Smooth muscle cell of the coronary artery (primary cell): ENCODE data around the gene RNF224. TPM values are rescaled to one million over a fixed set of nuclear protein-coding genes. Genes with fewer than 3 reads are reported as not detected.

Experiments
- total RNA-seq: library from RNA; depleted of rRNA; stranded (reverse); fragments of >200 nt; gene quantifications from 2 replicates; pipeline ENCODE4 v1.2.3, GENCODE V29; 2014; ENCODE audit warnings: low replicate concordance

RNF224 gene
- total RNA-seq, 1 donor from 2014 or later: under 0.01 TPM

Other genes with a start within 250 kb of the RNF224 start
- 1.1 and 33.0 TPM in 2 replicates for gene PTGDS, start 250.0 kb upstream of the RNF224 start, total RNA-seq
- gene LCNL1, start 244.5 kb upstream of the RNF224 start, total RNA-seq: 0.15 and 6.1 TPM in 2 replicates
- gene PAXX, start 235.1 kb upstream of the RNF224 start, total RNA-seq: 4.6 and 11.6 TPM in 2 replicates
- 1.3 and 4.6 TPM in 2 replicates for gene CLIC3, start 230.9 kb upstream of the RNF224 start, total RNA-seq
- gene ABCA2, start 199.3 kb upstream of the RNF224 start, total RNA-seq: 13.4 and 39.3 TPM in 2 replicates
- not detected in 2 replicates for gene FUT7, start 195.4 kb upstream of the RNF224 start, total RNA-seq
- gene NPDC1, start 181.3 kb upstream of the RNF224 start, total RNA-seq: 9.5 and 11.6 TPM in 2 replicates
- gene ENTPD2, start 173.4 kb upstream of the RNF224 start, total RNA-seq: not detected in 2 replicates
- under 0.01 and 2.2 TPM in 2 replicates for gene SAPCD2, start 156.9 kb upstream of the RNF224 start, total RNA-seq
- gene UAP1L1, start 150.0 kb upstream of the RNF224 start, total RNA-seq: 12.3 and 12.9 TPM in 2 replicates
- 69.0 and 76.6 TPM in 2 replicates for gene MAN1B1, start 140.5 kb upstream of the RNF224 start, total RNA-seq
- 93.0 and 99.2 TPM in 2 replicates for gene DPP7, start 112.8 kb upstream of the RNF224 start, total RNA-seq
- gene GRIN1, start 88.3 kb upstream of the RNF224 start, total RNA-seq: under 0.01 TPM in 1 of 2 replicates, not detected in the other
- not detected in 2 replicates for gene LRRC26, start 57.5 kb upstream of the RNF224 start, total RNA-seq
- gene TMEM210, start 55.4 kb upstream of the RNF224 start, total RNA-seq: not detected in 2 replicates
- gene ANAPC2, start 38.9 kb upstream of the RNF224 start, total RNA-seq: 20.3 and 24.0 TPM in 2 replicates
- 52.3 and 82.1 TPM in 2 replicates for gene SSNA1, start 38.8 kb upstream of the RNF224 start, total RNA-seq
- gene TPRN, start 26.8 kb upstream of the RNF224 start, total RNA-seq: 1.5 and 4.6 TPM in 2 replicates
- 23.2 and 25.3 TPM in 2 replicates for gene TMEM203, start 21.9 kb upstream of the RNF224 start, total RNA-seq
- 1.6 and 3.2 TPM in 2 replicates for gene NDOR1, start 21.8 kb upstream of the RNF224 start, total RNA-seq
- gene RNF208, start 5.3 kb upstream of the RNF224 start, total RNA-seq: not detected in 2 replicates
- gene CYSRT1, start 2.3 kb upstream of the RNF224 start, total RNA-seq: 0.12 and 0.30 TPM in 2 replicates
- not detected in 2 replicates for gene SLC34A3, start 3.4 kb downstream of the RNF224 start, total RNA-seq
- gene TUBB4B, start 13.8 kb downstream of the RNF224 start, total RNA-seq: 117 and 143 TPM in 2 replicates
- not detected in 2 replicates for gene STPG3, start 23.8 kb downstream of the RNF224 start, total RNA-seq
- gene NELFB, start 27.8 kb downstream of the RNF224 start, total RNA-seq: 51.3 and 54.2 TPM in 2 replicates
- 1.9 and 16.6 TPM in 2 replicates for gene TOR4A, start 50.2 kb downstream of the RNF224 start, total RNA-seq
- gene NRARP, start 74.8 kb downstream of the RNF224 start, total RNA-seq: 0.30 and 0.47 TPM in 2 replicates
- 8.3 and 13.5 TPM in 2 replicates for gene EXD3, start 195.7 kb downstream of the RNF224 start, total RNA-seq
- 0.38 and 0.47 TPM in 2 replicates for gene NOXA1, start 195.9 kb downstream of the RNF224 start, total RNA-seq
- 0.15 TPM in 1 of 2 replicates, not detected in the other for gene ENTPD8, start 213.9 kb downstream of the RNF224 start, total RNA-seq
- 9.6 and 18.9 TPM in 2 replicates for gene NSMF, start 231.8 kb downstream of the RNF224 start, total RNA-seq